NCI-H1092 (cell line): ENCODE results near the gene PDE4B.

Source experiments
- DNase-seq: peaks from one replicate; lab custom pipeline; 2025; lab: John Stamatoyannopoulos, UW

PDE4B gene

GRCh38 chr1:65792669-65793358 is at the start of gene PDE4B:
TSS of gene PDE4B (plus strand) at chr1:65792895.
- no peak for DNase-seq

- no peak for DNase-seq
Measured at GRCh38 chr1:65744731-65745130, 48.0 kb upstream of the PDE4B start.

DNA sequence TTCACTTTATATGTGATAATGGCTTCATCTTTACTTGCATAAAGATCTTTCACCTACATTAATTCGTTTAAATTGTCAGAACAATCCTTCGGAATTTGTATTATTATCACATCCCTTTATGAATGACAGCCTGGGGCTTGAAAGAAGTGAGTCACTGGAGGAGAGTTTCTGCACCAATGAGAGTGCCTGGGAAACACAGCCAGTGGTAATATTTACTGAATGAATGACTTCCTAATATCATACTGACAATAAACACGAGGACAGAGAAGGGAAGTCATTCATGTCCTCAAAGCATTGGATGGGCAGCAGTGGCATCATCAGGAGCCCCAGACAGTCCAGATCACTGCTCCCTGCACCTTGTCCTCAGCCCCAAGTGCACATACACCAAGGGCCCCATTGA is 40.7 kb upstream of the PDE4B start:
- no peak for DNase-seq

- DNase-seq, result no peak
Measured at GRCh38 chr1:65756616-65757015, 36.1 kb upstream of the PDE4B start.

DNA sequence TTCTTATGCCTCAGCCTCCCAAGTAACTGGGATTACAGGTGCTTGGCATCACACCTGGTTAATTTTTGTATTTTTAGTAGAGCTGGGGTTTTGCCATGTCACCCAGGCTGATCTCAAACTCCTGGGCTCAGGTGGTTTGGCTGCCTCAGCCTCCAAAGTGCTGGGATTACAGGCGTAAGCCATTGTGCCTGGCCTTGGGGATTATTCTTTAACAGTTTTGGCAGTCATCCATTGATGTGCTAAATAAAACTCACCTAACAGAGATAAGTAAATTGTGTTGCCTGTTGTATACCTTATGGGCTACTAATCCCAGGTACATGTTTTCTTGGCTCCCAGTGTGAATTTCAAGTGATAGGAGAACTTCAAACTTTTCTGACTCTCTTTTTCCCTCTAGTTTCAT is 35.2 kb upstream of the PDE4B start:
- no peak for DNase-seq

DNA sequence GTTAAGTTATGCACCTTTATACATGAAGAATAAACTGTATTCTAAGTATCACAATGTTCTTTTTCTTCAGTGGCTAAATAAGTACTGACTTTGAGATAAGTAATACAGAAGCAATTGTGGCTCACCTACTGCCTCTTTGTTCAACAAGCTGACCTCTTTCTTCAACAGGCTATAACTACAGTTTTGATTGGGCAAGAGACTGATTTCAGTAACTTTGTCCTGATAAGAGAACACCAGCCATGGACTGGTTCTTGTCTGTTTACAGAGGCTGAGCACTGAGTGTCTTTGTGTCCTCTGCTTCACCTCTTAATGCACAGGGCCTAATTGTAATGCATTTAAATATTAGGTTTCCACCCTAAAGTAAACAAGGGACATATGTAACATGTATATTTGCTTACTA is 34.6 kb upstream of the PDE4B start:
- no peak for DNase-seq

DNA sequence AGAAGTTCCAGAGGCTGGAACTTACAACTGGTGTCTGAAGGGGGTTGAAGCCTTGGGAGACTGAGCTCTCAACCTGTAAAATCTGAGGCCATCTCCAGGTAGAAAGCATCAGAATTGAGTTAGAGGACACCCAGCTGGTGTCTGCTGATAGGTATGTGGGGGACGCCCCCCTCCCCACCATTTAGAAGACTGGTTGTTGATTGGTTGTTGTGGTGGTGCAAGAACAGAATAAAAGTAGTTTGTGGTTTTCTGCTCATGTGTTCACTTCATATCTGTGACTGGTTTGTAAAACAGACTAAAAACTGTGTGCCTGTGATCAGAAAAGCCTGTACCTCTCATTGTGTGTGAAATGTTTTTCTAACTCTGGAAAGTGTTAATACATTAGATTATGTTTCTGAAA is 33.2 kb upstream of the PDE4B start:
- no peak for DNase-seq

- no peak for DNase-seq
Measured at GRCh38 chr1:65762081-65762862, 30.4 kb upstream of the PDE4B start.

GRCh38 chr1:65764052-65764451 is 28.6 kb upstream of the PDE4B start:
- DNase-seq, result no peak

- no peak for DNase-seq
Measured at GRCh38 chr1:65765631-65766030, 27.1 kb upstream of the PDE4B start.

DNA sequence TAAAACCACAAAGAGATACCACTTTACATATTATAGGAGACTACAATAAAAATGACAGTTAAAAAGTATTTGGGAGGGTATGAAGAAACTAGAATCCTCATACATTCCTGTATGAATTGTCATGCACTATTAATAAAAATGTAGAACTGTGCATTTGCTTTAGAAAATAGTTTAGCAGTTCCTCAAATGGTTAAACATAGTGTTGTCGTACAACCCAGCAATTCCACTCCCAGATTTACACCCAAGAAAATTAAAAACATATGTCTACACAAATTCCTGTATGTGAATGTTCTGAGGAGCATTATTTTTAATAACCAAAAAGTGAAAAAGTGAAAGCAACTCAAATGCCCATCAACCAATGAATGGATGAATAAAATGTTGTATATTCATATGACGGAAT is 23.1 kb upstream of the PDE4B start:
- no peak for DNase-seq

DNA sequence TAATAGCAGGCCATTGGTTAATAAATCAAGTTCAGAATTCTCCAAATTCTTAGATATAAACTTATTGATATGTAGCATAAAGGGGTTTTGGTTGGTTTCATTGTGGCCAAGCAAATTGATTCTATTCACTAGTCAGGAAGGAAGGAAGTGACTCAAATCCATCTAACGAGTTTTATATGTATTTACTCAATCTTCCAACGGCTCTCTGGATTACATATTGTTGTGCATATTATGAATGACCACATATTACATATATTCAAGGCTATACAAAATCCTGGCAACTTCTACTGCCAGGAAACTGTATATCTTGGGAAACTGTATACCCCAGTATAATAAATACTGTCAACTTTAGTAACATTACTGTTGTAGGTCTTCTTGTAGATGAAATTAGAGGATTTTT is 20.1 kb upstream of the PDE4B start:
- DNase-seq, result no peak

DNA sequence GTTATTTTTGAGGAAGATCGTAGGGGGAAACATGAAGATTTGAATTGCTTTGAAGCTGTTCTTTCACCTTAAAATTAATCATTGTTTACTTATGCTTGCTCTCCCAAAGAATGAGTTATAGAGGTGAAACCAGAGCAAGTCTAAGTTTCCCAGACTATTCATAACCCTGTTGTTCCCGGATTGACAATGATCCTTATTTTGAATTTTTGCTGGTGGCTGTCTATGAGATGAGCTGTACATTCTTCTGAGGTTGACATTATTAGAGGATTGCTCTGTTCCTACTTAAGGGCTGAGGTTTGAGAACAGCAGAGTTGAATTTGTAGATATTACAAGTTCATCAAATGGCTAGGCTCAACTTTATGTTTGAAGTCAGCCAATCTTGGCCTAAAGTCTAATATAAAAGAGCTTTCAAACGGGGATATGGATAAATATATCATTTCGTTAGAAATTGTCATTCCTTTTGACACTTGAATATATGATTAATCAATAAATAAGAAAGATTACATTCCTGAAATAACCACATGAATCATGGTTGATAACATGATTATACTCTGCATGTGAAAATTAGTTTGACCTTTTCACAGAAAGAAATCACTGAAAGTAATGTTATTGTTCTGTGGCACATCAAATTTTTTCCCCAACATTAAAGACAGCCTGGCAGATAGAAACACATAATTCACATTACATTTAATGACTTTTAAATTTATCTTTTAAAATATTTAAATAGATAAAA is 19.1 kb upstream of the PDE4B start:
- no peak for DNase-seq

GRCh38 chr1:65788762-65789161 is 3.9 kb upstream of the PDE4B start:
- DNase-seq, result no peak

- no peak for DNase-seq
Measured at GRCh38 chr1:65791396-65791795, 1.3 kb upstream of the PDE4B start.

GRCh38 chr1:65791801-65792668 is 660 bp upstream of the PDE4B start:
- DNase-seq, result no peak

DNA sequence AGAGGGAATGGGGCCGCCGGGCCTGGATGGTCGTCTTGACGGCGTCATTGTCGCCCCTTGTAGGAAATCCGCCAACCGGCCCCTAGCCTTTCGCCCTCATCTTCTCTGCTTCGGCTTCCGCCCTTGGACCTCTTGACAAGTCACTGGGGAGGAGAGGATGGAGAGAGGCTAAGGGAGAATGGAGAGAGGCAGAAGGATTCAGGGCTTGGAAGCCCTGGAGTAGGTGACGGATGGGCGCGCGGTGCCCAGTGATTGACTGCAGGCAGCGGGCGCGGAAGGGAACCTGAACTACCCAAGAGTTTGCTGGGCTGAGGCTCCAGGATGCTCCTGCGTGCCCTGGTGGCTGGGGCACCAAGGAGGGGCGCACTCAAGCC is 651 bp downstream of the PDE4B start:
- DNase-seq, result no peak

DNA sequence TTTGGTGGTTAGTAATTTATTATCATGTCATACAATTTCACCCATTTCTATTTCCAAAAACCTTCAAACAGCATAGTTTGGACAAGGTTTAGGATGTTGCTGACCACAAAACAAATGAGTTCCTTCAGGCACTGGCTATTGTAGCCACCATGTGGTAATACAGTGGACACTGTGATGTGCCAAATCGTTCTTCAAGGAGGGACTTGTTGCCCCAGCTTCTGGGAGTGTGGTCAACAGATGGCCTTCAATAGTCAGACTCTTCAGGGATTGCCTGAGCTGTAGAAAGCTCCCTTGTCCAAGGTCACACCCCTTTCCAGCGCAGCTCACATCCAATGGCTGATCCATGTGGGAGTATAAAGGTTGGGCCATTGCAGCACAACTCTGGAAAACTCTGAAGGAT is 2.6 kb downstream of the PDE4B start:
- DNase-seq, result no peak

DNA sequence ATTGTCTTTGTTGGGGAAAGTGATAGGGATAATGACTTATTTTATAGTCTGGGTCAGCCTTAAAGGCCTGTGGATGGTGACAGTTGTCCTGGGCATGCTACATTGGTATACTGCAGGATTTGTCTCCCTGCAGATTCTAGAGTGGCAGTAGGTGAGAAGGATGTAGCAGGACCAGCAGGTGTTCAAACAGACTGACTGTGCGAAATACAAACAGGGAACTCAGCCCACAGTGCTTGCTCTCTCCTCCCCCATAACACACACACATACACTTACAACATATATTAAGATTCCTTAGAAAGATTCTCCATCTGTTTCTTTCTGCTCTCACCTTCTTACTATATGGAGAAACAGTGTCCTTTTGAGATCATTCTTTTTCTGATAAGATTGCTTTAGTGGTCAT is 6.9 kb downstream of the PDE4B start:
- no peak for DNase-seq

GRCh38 chr1:65804584-65804983 is 11.9 kb downstream of the PDE4B start:
- DNase-seq, result no peak

DNA sequence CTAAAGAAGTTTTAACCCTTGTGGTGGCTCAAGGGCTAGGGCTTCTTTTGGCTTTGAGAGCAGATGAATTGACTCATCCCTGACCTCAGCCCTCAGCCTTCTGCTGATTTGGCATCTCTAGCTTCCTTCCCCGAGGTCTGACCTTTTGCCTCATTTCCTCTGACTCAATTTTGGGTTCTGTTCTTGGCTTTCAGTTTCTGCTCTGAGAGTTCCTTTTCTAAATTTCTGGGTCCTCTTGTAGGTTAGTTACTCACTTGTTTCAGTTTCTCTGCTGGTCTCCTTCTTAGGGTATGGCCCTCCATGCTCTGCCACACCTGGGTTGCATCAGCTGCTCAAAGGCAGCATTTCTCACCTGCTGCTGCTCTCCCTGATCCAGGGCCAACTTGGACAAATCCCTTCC is 19.4 kb downstream of the PDE4B start:
- DNase-seq, result no peak

GRCh38 chr1:65813956-65814355 is 21.3 kb downstream of the PDE4B start:
- DNase-seq, result no peak
